ENCODE measurements around the gene MLIP.

GRCh38 chr6:54266400-54266923, 155.2 kb downstream of the MLIP start:
- TF ChIP-seq CTCF (IDR thresholded peaks at IDR 0.05): no peak
- no peak for TF ChIP-seq POLR2A (IDR thresholded peaks at IDR 0.05)

Measured in Peyer's patch (tissue), 4 donors.